HG02623 (cell line): Measurements from ENCODE around the gene SLC9A3.
A peak's percentile ranks its signal among the peaks of the same experiment; 100 is the strongest.

Experiments used
- ATAC-seq: cut with Tn5 transposase; IDR thresholded peaks from one replicate; pipeline ENCODE4 v1.9.1; 2021; ENCODE audit warnings: moderate library complexity; ENCODE audit not compliant: unreplicated experiment

Gene SLC9A3

GRCh38 chr5:448061-448765 lies 76.0 kb downstream of the SLC9A3 start:
- ATAC-seq = no peak

DNA sequence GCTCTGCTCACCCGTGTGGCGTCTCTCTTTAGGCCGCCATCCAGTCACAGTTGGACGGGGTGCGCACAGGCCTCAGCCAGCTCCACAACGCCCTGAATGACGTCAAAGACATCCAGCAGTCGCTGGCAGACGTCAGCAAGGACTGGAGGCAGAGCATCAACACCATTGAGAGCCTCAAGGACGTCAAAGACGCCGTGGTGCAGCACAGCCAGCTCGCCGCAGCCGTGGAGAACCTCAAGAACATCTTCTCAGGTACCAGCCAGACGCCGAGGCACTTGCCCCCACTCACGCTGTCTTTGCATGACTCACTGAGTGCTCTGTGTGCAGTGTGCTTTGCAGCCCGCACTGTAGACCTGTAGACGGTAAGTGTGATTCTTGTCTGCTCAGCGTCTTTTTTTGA lies 76.7 kb downstream of the SLC9A3 start:
- ATAC-seq = no peak

DNA sequence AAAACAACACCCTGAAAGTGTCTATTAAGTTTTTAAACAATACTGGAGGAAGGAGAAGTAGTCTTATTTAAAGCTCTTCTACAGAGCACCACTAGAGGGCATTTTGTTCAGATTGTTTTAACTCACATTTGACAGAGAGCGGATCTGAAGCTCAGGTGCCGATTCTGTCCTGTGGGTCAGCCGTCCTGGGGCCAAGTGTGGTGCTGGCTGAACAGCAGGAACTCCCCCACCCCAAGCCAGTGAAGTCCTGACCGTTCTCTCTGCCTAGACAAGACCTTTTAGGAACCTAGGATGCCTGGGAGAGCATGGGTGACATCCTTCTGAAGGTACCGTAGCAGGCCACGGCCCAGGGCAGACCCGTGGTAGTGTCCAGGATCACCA lies 77.4 kb downstream of the SLC9A3 start:
- ATAC-seq = no peak

GRCh38 chr5:446066-446882 lies 78.0 kb downstream of the SLC9A3 start:
- ATAC-seq = no peak

DNA sequence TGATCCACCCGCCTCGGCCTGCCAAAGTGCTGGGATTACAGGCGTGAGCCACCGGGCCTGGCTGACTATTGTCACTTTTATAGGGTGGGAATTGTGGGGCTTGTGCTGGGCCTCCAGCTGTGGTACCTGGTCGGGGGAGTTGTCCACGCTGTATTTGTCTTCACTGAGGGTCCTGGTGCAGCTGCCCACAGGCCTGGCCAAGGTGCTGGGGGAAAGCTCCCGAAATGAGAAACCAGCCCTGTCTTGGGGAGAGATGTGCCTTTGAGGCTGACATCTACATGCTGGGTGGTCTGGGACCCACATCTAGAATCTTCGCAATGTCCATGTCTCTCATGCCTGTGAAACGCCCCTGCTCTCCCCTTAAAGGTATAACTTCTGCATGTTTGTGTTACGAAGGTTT lies 78.7 kb downstream of the SLC9A3 start:
- no peak for ATAC-seq

- ATAC-seq = no peak
These were observed 80.0 kb downstream of the SLC9A3 start for GRCh38 chr5:444226-444625.

GRCh38 chr5:443239-444151 lies 80.8 kb downstream of the SLC9A3 start:
- peak; percentile 20 for ATAC-seq

DNA sequence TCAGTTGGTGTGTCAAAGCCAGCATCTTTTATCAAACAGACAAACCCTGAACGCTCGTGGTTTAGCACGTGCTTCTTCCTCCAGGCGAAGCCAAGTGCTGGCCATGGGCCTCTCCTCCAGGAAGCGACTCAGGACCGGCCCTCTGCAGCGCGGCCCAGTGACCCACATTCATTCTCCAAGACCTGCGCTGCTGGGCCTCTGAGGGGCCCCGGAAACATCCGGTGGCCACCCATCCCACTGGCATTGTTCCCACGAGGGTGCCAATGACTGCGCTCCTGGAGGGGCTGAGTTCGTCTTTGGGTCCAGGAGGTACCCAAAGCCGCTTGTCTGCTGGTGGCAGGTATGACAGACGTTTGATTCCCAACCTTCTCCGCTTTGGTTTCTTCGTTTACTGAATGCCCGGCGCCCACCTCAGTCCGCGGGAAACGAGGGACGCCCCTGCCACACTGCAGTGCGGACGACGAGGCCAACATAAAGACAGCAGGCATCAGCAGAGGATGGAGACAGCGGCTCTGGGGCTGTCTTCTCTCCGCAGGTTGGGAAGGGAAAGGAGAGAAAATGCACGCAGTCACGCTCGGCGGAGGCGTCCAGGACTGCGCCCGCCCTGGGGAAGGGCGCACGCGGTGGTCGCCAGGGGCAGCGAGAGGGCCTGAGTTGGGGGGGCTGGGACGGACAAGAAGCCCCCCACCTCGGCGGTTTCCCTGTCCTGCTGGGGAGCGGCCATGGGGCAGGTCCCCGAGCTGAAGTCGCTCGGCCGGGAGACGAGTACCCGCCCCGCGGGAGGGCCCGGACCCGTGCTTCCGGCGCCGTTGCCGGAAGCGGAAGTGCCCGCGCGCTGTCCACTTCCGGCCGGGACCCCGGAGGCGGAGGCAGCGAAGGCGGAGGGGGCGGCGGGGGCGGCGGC lies 81.7 kb downstream of the SLC9A3 start, which contains the start of gene EXOC3:
EXOC3 (plus strand) TSS at position 842 of the 904 bp plus-strand sequence. CDS start 3,030 bp downstream, outside the sequence.
- ATAC-seq = peak; percentile 75

DNA sequence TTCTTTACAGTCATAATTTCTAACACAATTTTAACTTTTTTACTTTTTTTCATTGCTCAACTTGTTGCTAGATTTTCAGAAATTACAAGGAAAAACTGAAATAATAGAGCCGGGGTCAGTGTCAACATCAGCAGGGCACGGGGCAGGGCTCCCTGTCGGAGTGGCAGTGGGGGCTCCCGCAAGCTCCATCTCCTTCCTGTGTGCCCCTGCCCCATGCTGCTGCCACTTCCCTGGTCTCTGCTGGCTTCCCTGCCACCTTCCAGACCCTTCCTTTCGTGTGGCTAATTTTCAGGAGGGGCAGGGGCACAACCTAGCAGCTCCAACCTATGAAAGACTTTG lies 82.3 kb downstream of the SLC9A3 start:
- ATAC-seq = no peak

- ATAC-seq = no peak
These were observed 83.6 kb downstream of the SLC9A3 start for GRCh38 chr5:440401-441201.

GRCh38 chr5:439636-440035 lies 84.6 kb downstream of the SLC9A3 start:
- no peak for ATAC-seq

DNA sequence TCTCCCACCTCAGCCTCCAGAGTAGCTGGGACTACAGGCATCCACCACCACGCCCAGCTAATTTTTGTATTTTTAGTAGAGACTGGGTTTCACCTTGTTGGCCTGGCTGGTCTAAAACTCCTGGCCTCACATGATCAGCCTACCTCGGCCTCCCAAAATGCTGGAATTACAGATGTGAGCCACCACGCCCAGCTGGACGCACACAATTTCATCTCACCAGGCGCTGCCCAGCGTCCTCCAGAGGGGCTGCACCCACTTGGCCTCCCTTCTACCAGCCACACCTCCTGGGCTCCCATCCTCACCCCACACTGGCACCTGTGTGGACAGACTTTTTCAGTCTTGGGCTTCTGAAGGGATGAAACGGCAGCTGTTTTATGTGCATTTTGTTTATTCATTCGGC lies 85.1 kb downstream of the SLC9A3 start:
- no peak for ATAC-seq

GRCh38 chr5:438481-438981 lies 85.7 kb downstream of the SLC9A3 start:
- ATAC-seq = no peak

GRCh38 chr5:437281-437771 lies 86.9 kb downstream of the SLC9A3 start:
- no peak for ATAC-seq

GRCh38 chr5:436641-436975 lies 87.6 kb downstream of the SLC9A3 start:
- no peak for ATAC-seq

DNA sequence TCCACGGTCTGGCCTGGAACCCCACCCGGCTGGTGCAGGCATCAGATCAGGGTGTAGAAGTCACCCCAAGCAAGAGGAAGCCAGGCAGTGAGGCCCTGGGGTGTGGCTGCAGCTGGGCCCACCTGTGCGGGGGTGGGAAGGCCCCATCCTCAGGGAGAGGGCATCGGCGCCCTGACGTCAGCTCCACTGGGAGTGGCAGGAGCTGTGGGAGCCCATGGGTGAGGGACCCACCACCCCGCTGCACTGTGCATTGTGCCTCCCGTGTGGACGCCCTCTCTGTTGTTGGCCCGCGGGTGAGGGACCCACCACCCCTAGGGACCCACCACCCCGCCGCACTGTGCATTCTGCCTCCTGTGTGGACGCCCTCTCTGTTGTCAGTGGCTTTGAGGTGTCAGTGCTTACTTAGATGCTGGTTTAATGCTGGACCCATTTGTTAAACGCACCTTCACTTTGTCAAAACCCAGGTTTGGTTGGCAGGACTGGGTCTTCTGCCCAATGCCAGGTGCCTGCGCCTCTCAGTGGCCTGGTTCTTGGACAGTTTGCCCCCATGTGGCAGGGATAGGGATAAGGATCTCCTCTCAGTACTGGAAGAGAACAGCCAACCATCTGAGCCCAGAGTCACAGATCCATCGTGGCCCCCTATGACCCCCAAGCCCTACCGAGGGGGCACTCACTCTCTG lies 88.1 kb downstream of the SLC9A3 start:
- no peak for ATAC-seq

GRCh38 chr5:435156-435790 lies 89.0 kb downstream of the SLC9A3 start:
- ATAC-seq = no peak

- ATAC-seq = no peak
These were observed 89.7 kb downstream of the SLC9A3 start for GRCh38 chr5:434443-435146.
